Type B pancreatic cell (in vitro differentiated cells): ENCODE data around the gene DHX34. TPM values are rescaled to one million over a fixed set of nuclear protein-coding genes. Genes with fewer than 3 reads are reported as not detected.
"Not testable (repeated sequence)": the region's sequence is repeated elsewhere in the genome, so short reads cannot be mapped to it uniquely, and the experiment has no call there.

ENCODE experiments used
- DNase-seq: peaks from one replicate; pipeline ENCODE4 v3.0.0; 2021; ENCODE audit warnings: mixed read lengths; ENCODE audit not compliant: unreplicated experiment; ENCODE audit errors: extremely low spot score
- H3K27ac Mint-ChIP-seq: 2 replicates; pipeline ENCODE4 v1.8.0; 2021; ENCODE audit warnings: mild to moderate bottlenecking, mixed read lengths
- H3K27me3 Mint-ChIP-seq: 2 replicates; pipeline ENCODE4 v1.8.0; 2021; ENCODE audit warnings: mixed read lengths
- H3K36me3 Mint-ChIP-seq: 2 replicates; pipeline ENCODE4 v1.8.0; 2021; ENCODE audit warnings: mixed read lengths
- H3K4me1 Mint-ChIP-seq: one replicate; pipeline ENCODE4 v1.8.0; 2021; ENCODE audit warnings: mixed read lengths; ENCODE audit not compliant: unreplicated experiment
- H3K4me3 Mint-ChIP-seq: 2 replicates; pipeline ENCODE4 v1.8.0; 2021; ENCODE audit warnings: mild to moderate bottlenecking, mixed read lengths
- H3K9me3 Mint-ChIP-seq: 2 replicates; pipeline ENCODE4 v1.8.0; 2021; ENCODE audit warnings: mixed read lengths
- long read RNA-seq: library from polyadenylated mRNA; unstranded; transcript quantifications from one replicate; pipeline ENCODE4 v2.0.0, GENCODE V29; 2020
- total RNA-seq: library from RNA; stranded (reverse); gene quantifications from 2 replicates; pipeline ENCODE4 v1.2.1, GENCODE V29; 2021; ENCODE audit warnings: low replicate concordance
- TF ChIP-seq, protein P1 (sequence below): fragments of 200-600 bp; sonication (generic); conservative IDR thresholded peaks from 2 replicates; pipeline ENCODE4 v1.5.0; 2021; ENCODE audit warnings: antibody characterized with exemption, mild to moderate bottlenecking

DHX34 gene
- total RNA-seq = 24.5 and 32.9 TPM in 2 replicates
- long read RNA-seq, partial matches to known transcripts = 0 of 1 reads
- long read RNA-seq, other reads (novel, unspliced or antisense) = 1 of 1 reads

- no peaks in the 10 kb centered on the region for H3K27me3 Mint-ChIP-seq
- TF ChIP-seq, protein P1, sequence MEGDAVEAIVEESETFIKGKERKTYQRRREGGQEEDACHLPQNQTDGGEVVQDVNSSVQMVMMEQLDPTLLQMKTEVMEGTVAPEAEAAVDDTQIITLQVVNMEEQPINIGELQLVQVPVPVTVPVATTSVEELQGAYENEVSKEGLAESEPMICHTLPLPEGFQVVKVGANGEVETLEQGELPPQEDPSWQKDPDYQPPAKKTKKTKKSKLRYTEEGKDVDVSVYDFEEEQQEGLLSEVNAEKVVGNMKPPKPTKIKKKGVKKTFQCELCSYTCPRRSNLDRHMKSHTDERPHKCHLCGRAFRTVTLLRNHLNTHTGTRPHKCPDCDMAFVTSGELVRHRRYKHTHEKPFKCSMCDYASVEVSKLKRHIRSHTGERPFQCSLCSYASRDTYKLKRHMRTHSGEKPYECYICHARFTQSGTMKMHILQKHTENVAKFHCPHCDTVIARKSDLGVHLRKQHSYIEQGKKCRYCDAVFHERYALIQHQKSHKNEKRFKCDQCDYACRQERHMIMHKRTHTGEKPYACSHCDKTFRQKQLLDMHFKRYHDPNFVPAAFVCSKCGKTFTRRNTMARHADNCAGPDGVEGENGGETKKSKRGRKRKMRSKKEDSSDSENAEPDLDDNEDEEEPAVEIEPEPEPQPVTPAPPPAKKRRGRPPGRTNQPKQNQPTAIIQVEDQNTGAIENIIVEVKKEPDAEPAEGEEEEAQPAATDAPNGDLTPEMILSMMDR = peak; percentile 100
- H3K36me3 Mint-ChIP-seq = peaks cover 15% of the 10 kb centered on the region
- peak within 1 kb of the TSS; percentile 99 for H3K4me3 Mint-ChIP-seq
- peaks cover 17% of the 10 kb centered on the region for H3K4me1 Mint-ChIP-seq
- H3K27ac Mint-ChIP-seq = peak within 1 kb of the TSS; percentile 90
- peak; percentile 99 for DNase-seq
- H3K9me3 Mint-ChIP-seq = no peaks in the 10 kb centered on the region
Observed at GRCh38 chr19:47348819-47349795, at the start of gene DHX34. Gene DHX34 (plus strand): TSS chr19:47349315. CDS start chr19:47353031, 3,716 bp downstream.

- DNase-seq, H3K36me3 Mint-ChIP-seq, H3K4me3 Mint-ChIP-seq, H3K4me1 Mint-ChIP-seq, H3K27ac Mint-ChIP-seq, H3K9me3 Mint-ChIP-seq, H3K27me3 Mint-ChIP-seq: not testable (repeated sequence)
Observed at GRCh38 chr19:47300867-47301266, 48.2 kb upstream of the DHX34 start.

DNA sequence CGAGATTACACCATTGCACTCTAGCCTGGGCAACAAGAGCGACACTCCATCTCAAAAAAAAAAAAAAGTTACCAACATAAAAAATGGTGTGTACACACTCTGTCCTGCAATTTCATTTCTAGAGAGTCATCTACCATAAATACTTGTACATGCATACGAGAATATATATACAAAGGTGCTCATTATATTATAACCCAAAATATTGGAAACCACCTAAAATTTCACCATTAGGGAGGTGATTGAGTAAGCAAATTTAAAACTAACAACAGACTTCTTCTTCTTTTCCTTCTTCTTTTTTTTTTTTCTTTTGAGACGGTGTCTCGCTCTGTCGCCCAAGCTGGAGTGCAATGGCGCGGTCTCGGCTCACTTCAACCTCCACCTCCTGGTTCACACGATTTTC, 46.9 kb upstream of the DHX34 start:
- H3K4me1 Mint-ChIP-seq = peaks cover 3% of the 10 kb centered on the region
- TF ChIP-seq, protein P1 = no peak
- peaks cover 4% of the 10 kb centered on the region for H3K27me3 Mint-ChIP-seq
- H3K36me3 Mint-ChIP-seq = no peaks in the 10 kb centered on the region
- no peak for DNase-seq
- no peak overlapping the region for H3K27ac Mint-ChIP-seq
- no peak overlapping the region for H3K4me3 Mint-ChIP-seq
- H3K9me3 Mint-ChIP-seq = peaks cover 5% of the 10 kb centered on the region

- TF ChIP-seq, protein P1 = no peak
- H3K27ac Mint-ChIP-seq = no peak overlapping the region
- H3K27me3 Mint-ChIP-seq = peaks cover 6% of the 10 kb centered on the region
- H3K9me3 Mint-ChIP-seq = peaks cover 5% of the 10 kb centered on the region
- H3K4me1 Mint-ChIP-seq = peaks cover 3% of the 10 kb centered on the region
- H3K36me3 Mint-ChIP-seq = no peaks in the 10 kb centered on the region
- no peak for DNase-seq
- H3K4me3 Mint-ChIP-seq = no peak overlapping the region
Observed at GRCh38 chr19:47303966-47304365, 45.1 kb upstream of the DHX34 start.

DNA sequence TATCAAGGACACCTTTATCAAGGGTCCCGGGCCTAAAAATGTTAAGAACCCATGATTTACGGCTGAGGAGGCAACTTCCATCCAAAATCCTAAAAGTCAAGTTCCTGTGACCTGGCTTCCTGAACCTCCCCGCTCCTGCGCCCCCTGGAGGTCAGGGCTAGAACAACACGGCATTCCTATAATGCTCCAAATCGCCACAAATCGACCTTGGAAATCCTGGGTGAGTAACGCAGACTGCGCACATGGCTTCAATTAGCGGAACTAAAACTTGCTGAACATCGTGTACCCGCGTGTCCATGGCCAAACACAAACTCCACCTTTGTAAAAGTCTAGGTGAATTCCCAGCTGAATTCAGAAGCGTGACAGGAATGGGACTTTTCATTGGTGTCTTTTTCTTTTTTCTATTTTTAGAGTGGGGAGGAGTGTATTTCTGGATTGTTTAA, 43.8 kb upstream of the DHX34 start:
- Mint-ChIP-seq H3K36me3 (no peaks in the 10 kb centered on the region), H3K4me1 (peaks cover 3% of the 10 kb centered on the region), H3K4me3 (peak overlapping the region; percentile 58), H3K27ac (peak overlapping the region; percentile 57), H3K9me3 (peaks cover 5% of the 10 kb centered on the region), H3K27me3 (peaks cover 8% of the 10 kb centered on the region)
- TF ChIP-seq, protein P1 = peak; percentile 97
- peak; percentile 78 for DNase-seq

GRCh38 chr19:47306303-47306702, 42.8 kb upstream of the DHX34 start:
- Mint-ChIP-seq H3K9me3 (peaks cover 5% of the 10 kb centered on the region), H3K4me1 (peaks cover 3% of the 10 kb centered on the region), H3K27ac (no peak overlapping the region), H3K4me3 (no peak overlapping the region), H3K27me3 (peaks cover 15% of the 10 kb centered on the region), H3K36me3 (no peaks in the 10 kb centered on the region)
- DNase-seq = no peak
- TF ChIP-seq, protein P1 = no peak
